Skeletal muscle satellite cell (primary cell): ENCODE measurements around the gene NUDT3.
"Not testable (repeated sequence)": the region's sequence is repeated elsewhere in the genome, so short reads cannot be mapped to it uniquely, and the experiment has no call there.

Experiments
- H3K27me3 ChIP-seq: 2 replicates; pipeline ENCODE4 v1.7.0; 2013; ENCODE audit warnings: low read length; ENCODE audit not compliant: control insufficient read depth, insufficient read depth
- H3K36me3 ChIP-seq: 2 replicates; pipeline ENCODE4 v1.7.0; 2013; ENCODE audit warnings: mild to moderate bottlenecking, control low read depth, low read length; ENCODE audit not compliant: insufficient read depth
- H3K4me1 ChIP-seq: 2 replicates; pipeline ENCODE4 v1.7.0; 2013; ENCODE audit warnings: low read length; ENCODE audit not compliant: control insufficient read depth, insufficient read depth
- H3K4me2 ChIP-seq: 2 replicates; pipeline ENCODE4 v1.7.0; 2013; ENCODE audit warnings: mild to moderate bottlenecking, low read length
- H3K4me3 ChIP-seq: 2 replicates; pipeline ENCODE4 v1.7.0; 2013; ENCODE audit warnings: low read length
- H3K9ac ChIP-seq: 2 replicates; pipeline ENCODE4 v1.7.0; 2013; ENCODE audit warnings: mild to moderate bottlenecking, low read depth, low read length, moderate library complexity
- H3K9me3 ChIP-seq: replicated peaks from 2 replicates; pipeline ENCODE4 v1.7.0; 2013; ENCODE audit warnings: mild to moderate bottlenecking, control low read depth, low read length

Gene NUDT3

DNA sequence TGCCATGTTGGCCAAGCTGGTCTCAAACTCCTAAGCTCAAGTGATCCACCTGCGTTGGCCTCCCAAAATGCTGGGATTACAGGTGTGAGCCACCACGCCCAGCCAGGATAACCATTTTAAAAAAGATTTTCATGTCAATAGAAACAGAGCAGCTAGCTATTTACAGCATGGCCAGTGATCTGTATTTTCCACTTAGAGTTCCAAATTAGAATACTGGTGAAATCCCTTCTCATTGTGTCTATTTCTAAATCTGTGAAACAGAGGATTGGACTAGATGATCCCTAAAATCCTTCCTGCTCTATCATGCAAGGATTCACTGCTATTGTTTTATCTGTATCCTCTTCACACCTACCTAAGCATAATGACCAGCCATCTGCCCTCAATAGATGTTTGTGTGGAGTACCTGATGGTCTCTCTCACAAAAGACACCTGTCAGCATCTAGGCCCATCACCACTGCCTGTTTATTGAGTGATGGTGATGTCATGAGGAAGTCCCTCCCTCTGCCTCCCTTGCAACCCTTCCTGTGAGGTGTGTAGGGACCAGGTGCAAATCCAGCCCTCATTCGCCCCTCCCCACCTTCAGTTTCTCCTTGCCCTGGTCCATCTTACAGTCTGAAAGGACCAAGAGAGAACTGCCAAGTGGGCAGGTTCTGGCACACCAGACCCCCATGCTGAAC is 117.2 kb downstream of the NUDT3 start:
- Histone ChIP-seq H3K4me1 (no peaks in the 10 kb centered on the region), H3K4me2 (no peak overlapping the region), H3K27me3 (no peaks in the 10 kb centered on the region), H3K36me3 (peaks cover 11% of the 10 kb centered on the region), H3K4me3 (no peak overlapping the region), H3K9me3 (no peaks in the 10 kb centered on the region), H3K9ac (no peak overlapping the region)

DNA sequence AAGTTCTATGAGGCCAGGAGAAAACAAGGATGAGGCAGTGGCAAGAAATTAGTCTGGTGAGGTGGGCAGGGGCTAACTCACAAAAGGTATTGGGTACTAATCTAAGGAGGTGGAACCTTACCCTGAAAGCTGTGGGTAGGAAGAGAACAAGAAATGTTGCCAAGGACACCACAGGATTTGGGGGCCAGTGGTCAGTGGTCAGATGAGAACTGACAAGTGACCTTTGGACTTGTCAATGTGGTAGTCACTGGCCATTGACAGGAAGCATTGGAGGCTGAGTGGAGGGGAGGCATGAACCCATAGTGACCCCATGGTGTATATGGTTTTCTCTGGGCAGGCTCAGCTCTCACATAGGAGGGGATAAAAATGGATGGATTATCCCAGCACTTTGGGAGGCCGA is 118.3 kb downstream of the NUDT3 start:
- Histone ChIP-seq H3K4me3 (no peak overlapping the region), H3K4me1 (no peaks in the 10 kb centered on the region)

GRCh38 chr6:34273242-34273805 is 119.1 kb downstream of the NUDT3 start:
- Histone ChIP-seq H3K27me3 (no peaks in the 10 kb centered on the region), H3K9ac (no peak overlapping the region), H3K4me2 (no peak overlapping the region), H3K36me3 (peaks cover 4% of the 10 kb centered on the region), H3K9me3 (no peaks in the 10 kb centered on the region), H3K4me3 (no peak overlapping the region), H3K4me1 (no peaks in the 10 kb centered on the region)

More for the DNA sequence above, 118.3 kb downstream of the NUDT3 start:
- Histone ChIP-seq H3K27me3 (no peaks in the 10 kb centered on the region), H3K9me3 (no peaks in the 10 kb centered on the region), H3K4me2 (no peak overlapping the region), H3K9ac (no peak overlapping the region), H3K36me3 (peaks cover 4% of the 10 kb centered on the region)

- Histone ChIP-seq H3K36me3 (peaks cover 2% of the 10 kb centered on the region), H3K4me1 (no peaks in the 10 kb centered on the region), H3K9me3 (no peaks in the 10 kb centered on the region), H3K27me3 (no peaks in the 10 kb centered on the region), H3K9ac (no peak overlapping the region), H3K4me2 (no peak overlapping the region), H3K4me3 (no peak overlapping the region)
Observed at GRCh38 chr6:34272013-34272926, 120.2 kb downstream of the NUDT3 start.

GRCh38 chr6:34269658-34270341 is 122.7 kb downstream of the NUDT3 start:
- H3K9me3 ChIP-seq, H3K4me3 ChIP-seq, H3K4me2 ChIP-seq, H3K36me3 ChIP-seq, H3K9ac ChIP-seq, H3K4me1 ChIP-seq, H3K27me3 ChIP-seq: not testable (repeated sequence)

- H3K4me2 ChIP-seq, H3K9ac ChIP-seq, H3K36me3 ChIP-seq, H3K4me1 ChIP-seq, H3K9me3 ChIP-seq, H3K27me3 ChIP-seq, H3K4me3 ChIP-seq: not testable (repeated sequence)
Observed at GRCh38 chr6:34269132-34269531, 123.3 kb downstream of the NUDT3 start.

- Histone ChIP-seq H3K4me3 (no peak overlapping the region), H3K27me3 (no peaks in the 10 kb centered on the region), H3K4me2 (no peak overlapping the region), H3K9ac (no peak overlapping the region), H3K4me1 (no peaks in the 10 kb centered on the region), H3K36me3 (no peaks in the 10 kb centered on the region), H3K9me3 (no peaks in the 10 kb centered on the region)
Observed at GRCh38 chr6:34267746-34268145, 124.7 kb downstream of the NUDT3 start.

- not testable (repeated sequence) for H3K27me3 ChIP-seq, H3K4me3 ChIP-seq, H3K4me1 ChIP-seq, H3K36me3 ChIP-seq, H3K9ac ChIP-seq, H3K4me2 ChIP-seq, H3K9me3 ChIP-seq
Observed at GRCh38 chr6:34263484-34263883, 129.0 kb downstream of the NUDT3 start.

DNA sequence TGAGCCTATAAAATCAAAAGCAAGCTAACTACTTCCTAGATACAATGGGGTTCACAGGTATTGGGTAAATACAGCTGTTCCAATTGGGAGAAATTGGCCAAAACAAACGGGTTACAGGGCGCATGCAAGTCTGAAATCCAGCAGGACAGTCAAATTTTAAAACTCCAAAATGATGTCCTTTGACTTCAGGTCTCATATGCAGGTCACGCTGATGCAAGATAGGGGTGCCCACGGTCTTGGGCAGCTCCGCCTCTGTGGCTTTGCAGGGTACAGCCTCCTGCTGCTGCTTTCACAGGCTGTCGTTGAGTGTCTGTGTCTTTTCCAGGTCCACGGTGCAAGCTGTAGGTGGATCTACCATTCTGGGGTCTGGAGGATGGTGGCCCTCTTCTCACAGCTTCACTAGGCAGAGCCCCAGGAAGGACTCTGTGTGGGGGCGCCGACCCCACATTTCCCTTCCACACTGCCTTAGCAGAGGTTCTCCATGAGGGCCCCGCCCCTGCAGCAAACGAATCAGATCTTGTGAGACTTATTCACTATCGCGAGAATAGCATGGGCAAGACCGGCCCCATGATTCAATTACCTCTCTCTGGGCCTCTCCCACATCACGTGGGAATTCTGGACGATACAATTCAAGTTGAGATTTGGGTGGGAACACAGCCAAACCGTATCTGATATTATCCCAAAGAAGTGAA is 131.7 kb downstream of the NUDT3 start:
- H3K36me3 ChIP-seq = no peaks in the 10 kb centered on the region
- H3K4me1 ChIP-seq = no peaks in the 10 kb centered on the region
- H3K4me2 ChIP-seq = no peak overlapping the region
- no peaks in the 10 kb centered on the region for H3K27me3 ChIP-seq
- H3K9ac ChIP-seq = no peak overlapping the region
- H3K4me3 ChIP-seq = no peak overlapping the region
- H3K9me3 ChIP-seq = no peaks in the 10 kb centered on the region

- Histone ChIP-seq H3K4me3 (no peak overlapping the region), H3K36me3 (no peaks in the 10 kb centered on the region), H3K9me3 (no peaks in the 10 kb centered on the region), H3K9ac (no peak overlapping the region), H3K4me1 (no peaks in the 10 kb centered on the region), H3K27me3 (no peaks in the 10 kb centered on the region), H3K4me2 (no peak overlapping the region)
Observed at GRCh38 chr6:34259529-34260069, 132.9 kb downstream of the NUDT3 start.

DNA sequence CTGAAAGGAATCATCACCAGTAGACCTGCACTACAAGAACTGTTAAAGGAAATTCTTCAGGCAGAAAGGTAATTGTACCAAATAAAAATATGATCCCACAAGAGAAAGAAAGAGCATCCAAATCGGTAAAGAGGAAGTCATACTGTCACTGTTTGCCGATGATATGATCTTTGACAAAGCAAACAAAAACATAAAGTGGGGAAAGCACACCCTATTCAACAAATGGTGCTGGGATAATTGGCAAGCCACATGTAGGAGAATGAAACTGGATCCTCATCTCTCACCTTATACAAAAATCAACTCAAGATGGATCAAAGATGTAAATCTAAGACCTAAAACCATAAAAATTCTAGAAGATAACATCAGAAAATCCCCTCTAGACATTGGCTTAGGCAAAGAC is 140.1 kb downstream of the NUDT3 start:
- peaks cover 11% of the 10 kb centered on the region for H3K4me1 ChIP-seq
- not testable (repeated sequence) for H3K36me3 ChIP-seq, H3K4me3 ChIP-seq, H3K4me2 ChIP-seq, H3K9ac ChIP-seq, H3K9me3 ChIP-seq, H3K27me3 ChIP-seq
